H1 (cell line): ENCODE measurements around the gene DHDH. TPM values are rescaled to one million over a fixed set of nuclear protein-coding genes. Genes with fewer than 3 reads are reported as not detected.
A peak's percentile ranks its signal among the peaks of the same experiment; 100 is the strongest.

Source experiments
- CTCF ChIA-PET: fragments of 300-600 bp; sonication (Branson Sonifier 250); formaldehyde crosslinking; loops from one replicate; lab custom pipeline; 2021; ENCODE audit not compliant: partially characterized antibody; lab: Charles Lee
- POLR2A ChIA-PET: fragments of 300-600 bp; sonication (Branson Sonifier 250); formaldehyde crosslinking; loops from one replicate; lab custom pipeline; 2021; ENCODE audit warnings: inconsistent platforms; ENCODE audit not compliant: partially characterized antibody; lab: Charles Lee
- DNase-seq, 2 experiments: peaks; one replicate each; pipeline versions ENCODE4 v3.0.0 to v3.0.0-alpha.2; 2010 to 2022; ENCODE audit warnings: low spot score in 2 of 2, low read depth in 1 of 2, mixed read lengths in 1 of 2
- FAIRE-seq: peaks from 2 replicates; lab custom pipeline; 2011; peaks lifted over from hg19 to GRCh38; lab: Jason Lieb, UNC
- H2AFZ ChIP-seq: 2 replicates; pipeline ENCODE4 v1.8.1; 2012; ENCODE audit warnings: low read length, inconsistent platforms
- H2AK5ac ChIP-seq: 2 replicates; pipeline ENCODE4 v1.6.1; 2013; ENCODE audit warnings: low read depth, low read length
- H2BK120ac ChIP-seq: replicated peaks from 2 replicates; pipeline ENCODE3; 2013; ENCODE audit warnings: low read depth, low read length, inconsistent platforms
- H2BK12ac ChIP-seq: 2 replicates; pipeline ENCODE4 v1.6.1; 2013; ENCODE audit warnings: low read depth, low read length
- H2BK15ac ChIP-seq: 2 replicates; pipeline ENCODE4 v1.6.1; 2013; ENCODE audit warnings: low read length
- H2BK20ac ChIP-seq: 2 replicates; pipeline ENCODE4 v1.6.1; 2013; ENCODE audit warnings: low read length
- H2BK5ac ChIP-seq: 2 replicates; pipeline ENCODE4 v1.6.1; 2013; ENCODE audit warnings: low read depth, low read length
- H3K14ac ChIP-seq: 2 replicates; pipeline ENCODE4 v1.6.1; 2013; ENCODE audit warnings: inconsistent platforms; ENCODE audit not compliant: insufficient read length
- H3K18ac ChIP-seq: 2 replicates; pipeline ENCODE4 v1.6.1; 2013; ENCODE audit warnings: low read length; ENCODE audit errors: extremely low read depth
- H3K23ac ChIP-seq: 2 replicates; pipeline ENCODE4 v1.6.1; 2013; ENCODE audit warnings: inconsistent platforms; ENCODE audit not compliant: insufficient read length
- H3K23me2 ChIP-seq: 2 replicates; pipeline ENCODE4 v1.6.1; 2013; ENCODE audit warnings: low read depth, low read length
- H3K27ac ChIP-seq: 2 replicates; pipeline ENCODE4 v1.6.1; 2011; ENCODE audit warnings: low read depth, low read length, inconsistent platforms
- H3K27me3 ChIP-seq, 4 experiments: replicated peaks in 1 of 4; 1 replicate in 1 of 4; 2 replicates in 3 of 4; pipeline versions ENCODE4 v1.6.1 to v1.8.1; 2011 to 2013; ENCODE audit warnings: low read length in 3 of 4, mild to moderate bottlenecking in 3 of 4, inconsistent platforms in 2 of 4, mixed read lengths in 2 of 4, moderate library complexity in 1 of 4; ENCODE audit not compliant: control insufficient read depth in 3 of 4, insufficient read depth in 3 of 4; ENCODE audit errors: extremely low read depth in 1 of 4
- H3K36me3 ChIP-seq, 4 experiments: 2 replicates each; pipeline versions ENCODE4 v1.6.1 to v1.8.1; 2011 to 2013; ENCODE audit warnings: mild to moderate bottlenecking in 4 of 4, low read length in 3 of 4, moderate library complexity in 2 of 4, control low read depth in 1 of 4, inconsistent platforms in 1 of 4; ENCODE audit not compliant: insufficient read depth in 4 of 4, control insufficient read depth in 2 of 4
- H3K4ac ChIP-seq: replicated peaks from 2 replicates; pipeline ENCODE3; 2013; ENCODE audit warnings: low read length, low read depth, mixed read lengths, inconsistent platforms; ENCODE audit not compliant: insufficient read length
- H3K4me1 ChIP-seq, 4 experiments: replicated peaks in 1 of 4; 1 replicate in 1 of 4; 2 replicates in 3 of 4; pipeline versions ENCODE4 v1.6.1 to v1.8.1; 2011 to 2013; ENCODE audit warnings: low read length in 3 of 4, inconsistent platforms in 2 of 4, mixed read lengths in 1 of 4; ENCODE audit not compliant: insufficient read depth in 4 of 4, control insufficient read depth in 3 of 4
- H3K4me2 ChIP-seq, 2 experiments: 2 replicates each; pipeline versions ENCODE4 v1.6.1 to v1.8.1; 2011 to 2013; ENCODE audit warnings: low read depth in 2 of 2, low read length in 2 of 2, control low read depth in 1 of 2, inconsistent platforms in 1 of 2, mild to moderate bottlenecking in 1 of 2; ENCODE audit not compliant: insufficient read depth in 1 of 2
- H3K4me3 ChIP-seq, 4 experiments: fragments of 200-600, 300-600 bp in 1 of 4; sonication (generic), shearing (Covaris generic), sonication (Bioruptor Twin) in 1 of 4; 2 replicates each; pipeline versions ENCODE4 v1.5.1 to v1.8.1; 2011 to 2016; ENCODE audit warnings: low read length in 4 of 4, low read depth in 3 of 4, control low read depth in 2 of 4, inconsistent platforms in 2 of 4, mild to moderate bottlenecking in 2 of 4, mixed read lengths in 1 of 4, moderate library complexity in 1 of 4; ENCODE audit not compliant: insufficient read depth in 2 of 4; ENCODE audit errors: extremely low read depth in 1 of 4
- H3K56ac ChIP-seq: replicated peaks from 2 replicates; pipeline ENCODE3; 2013; ENCODE audit warnings: low read depth, mild to moderate bottlenecking, mixed read lengths, low read length, inconsistent platforms; ENCODE audit not compliant: insufficient read length
- H3K79me1 ChIP-seq: 2 replicates; pipeline ENCODE4 v1.6.1; 2013; ENCODE audit warnings: low read depth, low read length, control low read depth
- H3K79me2 ChIP-seq, 2 experiments: 2 replicates each; pipeline versions ENCODE4 v1.6.1 to v1.8.1; 2012 to 2013; ENCODE audit warnings: low read length in 2 of 2, mild to moderate bottlenecking in 2 of 2, inconsistent platforms in 1 of 2; ENCODE audit not compliant: insufficient read depth in 2 of 2, control insufficient read depth in 1 of 2
- H3K9ac ChIP-seq, 4 experiments: replicated peaks in 1 of 4; 1 replicate in 1 of 4; 2 replicates in 3 of 4; pipeline versions ENCODE4 v1.6.1 to v1.8.1; 2011 to 2013; ENCODE audit warnings: low read depth in 3 of 4, low read length in 3 of 4, control low read depth in 2 of 4, mild to moderate bottlenecking in 2 of 4, moderate library complexity in 2 of 4, inconsistent platforms in 1 of 4; ENCODE audit errors: extremely low read depth in 1 of 4
- H3K9me3 ChIP-seq, 2 experiments: 2 replicates each; pipeline versions ENCODE4 v1.6.1 to v1.8.1; 2012 to 2013; ENCODE audit warnings: mild to moderate bottlenecking in 2 of 2, moderate library complexity in 2 of 2, control low read depth in 1 of 2, inconsistent platforms in 1 of 2, low read depth in 1 of 2, low read length in 1 of 2, mixed read lengths in 1 of 2; ENCODE audit not compliant: insufficient read depth in 2 of 2
- H4K20me1 ChIP-seq, 2 experiments: replicated peaks in 1 of 2; 2 replicates each; pipeline versions ENCODE3 to v1.8.1; 2011 to 2013; ENCODE audit warnings: inconsistent platforms in 2 of 2, low read length in 2 of 2, mild to moderate bottlenecking in 1 of 2; ENCODE audit not compliant: insufficient read depth in 2 of 2, control insufficient read depth in 1 of 2
- H4K5ac ChIP-seq: 2 replicates; pipeline ENCODE4 v1.6.1; 2013; ENCODE audit warnings: low read length, low read depth, mixed read lengths, inconsistent platforms; ENCODE audit not compliant: insufficient read length
- H4K8ac ChIP-seq: 2 replicates; pipeline ENCODE4 v1.8.0; 2013; ENCODE audit warnings: mild to moderate bottlenecking, moderate library complexity, low read length, inconsistent platforms; ENCODE audit not compliant: insufficient read depth; ENCODE audit errors: extremely low read depth
- H4K91ac ChIP-seq: replicated peaks from 2 replicates; pipeline ENCODE3; 2013; ENCODE audit warnings: low read length, mixed read lengths, inconsistent platforms; ENCODE audit not compliant: insufficient read length
- CBX8 ChIP-seq: fragments of 300-800, 300-1000 bp; sonication (generic); IDR thresholded peaks from 2 replicates; pipeline ENCODE4 v1.7.1; 2016; ENCODE audit warnings: low read depth, low read length, borderline replicate concordance
- RAD21 ChIP-seq, 2 experiments: IDR thresholded peaks in 1 of 2; conservative IDR thresholded peaks in 1 of 2; 2 replicates each; pipeline ENCODE4 v1.6.1; 2011; ENCODE audit warnings: low read depth in 2 of 2, low read length in 2 of 2, improper control_type of control experiment in 1 of 2, inconsistent platforms in 1 of 2, mild to moderate bottlenecking in 1 of 2, moderate library complexity in 1 of 2
- WGBS, 2 experiments: shearing (Covaris generic) in 1 of 2; methylation state at CpG; one replicate each; pipeline versions ENCODE4 v1.1.6 to v1.1.7; 2013 to 2015; ENCODE audit warnings: low lambda C conversion rate in 2 of 2, mixed read lengths in 2 of 2, inconsistent platforms in 1 of 2, low coverage in 1 of 2, missing lambda C conversion rate in 1 of 2; ENCODE audit not compliant: insufficient replicate concordance in 2 of 2, insufficient coverage in 1 of 2, insufficient read length in 1 of 2; ENCODE audit errors: extremely low coverage in 1 of 2, missing lambda C conversion rate in 1 of 2; 5-methylcytosine and 5-hydroxymethylcytosine counted together
- polyA plus RNA-seq, 7 experiments: library from polyadenylated mRNA; depleted of rRNA in 3 of 7; stranded (reverse) in 5 of 7; unstranded in 2 of 7; fragments of >200 nt in 5 of 7; fragments of 200-250 nt in 2 of 7; gene quantifications; 1 replicate in 5 of 7; 2 replicates in 1 of 7; 4 replicates in 1 of 7; pipeline versions ENCODE4 v1.2.1 to v1.2.3, GENCODE V29; 2011 to 2013; ENCODE audit warnings: missing spikeins in 2 of 7, mixed read lengths in 2 of 7
- total RNA-seq: library from RNA; stranded (reverse); fragmentation: NEBNext Ultra II Directional; extraction: Animal tissue kit (Norgen Biotek cat#: 25700); gene quantifications from 2 replicates; pipeline ENCODE4 v1.2.1, GENCODE V29; 2021

Gene DHDH
- total and polyA plus RNA-seq, 2 of the 8 experiments (the other 6 are each of a cell fraction or from before 2014, with no cell fraction given): 2.2 to 2.8 TPM

DNA sequence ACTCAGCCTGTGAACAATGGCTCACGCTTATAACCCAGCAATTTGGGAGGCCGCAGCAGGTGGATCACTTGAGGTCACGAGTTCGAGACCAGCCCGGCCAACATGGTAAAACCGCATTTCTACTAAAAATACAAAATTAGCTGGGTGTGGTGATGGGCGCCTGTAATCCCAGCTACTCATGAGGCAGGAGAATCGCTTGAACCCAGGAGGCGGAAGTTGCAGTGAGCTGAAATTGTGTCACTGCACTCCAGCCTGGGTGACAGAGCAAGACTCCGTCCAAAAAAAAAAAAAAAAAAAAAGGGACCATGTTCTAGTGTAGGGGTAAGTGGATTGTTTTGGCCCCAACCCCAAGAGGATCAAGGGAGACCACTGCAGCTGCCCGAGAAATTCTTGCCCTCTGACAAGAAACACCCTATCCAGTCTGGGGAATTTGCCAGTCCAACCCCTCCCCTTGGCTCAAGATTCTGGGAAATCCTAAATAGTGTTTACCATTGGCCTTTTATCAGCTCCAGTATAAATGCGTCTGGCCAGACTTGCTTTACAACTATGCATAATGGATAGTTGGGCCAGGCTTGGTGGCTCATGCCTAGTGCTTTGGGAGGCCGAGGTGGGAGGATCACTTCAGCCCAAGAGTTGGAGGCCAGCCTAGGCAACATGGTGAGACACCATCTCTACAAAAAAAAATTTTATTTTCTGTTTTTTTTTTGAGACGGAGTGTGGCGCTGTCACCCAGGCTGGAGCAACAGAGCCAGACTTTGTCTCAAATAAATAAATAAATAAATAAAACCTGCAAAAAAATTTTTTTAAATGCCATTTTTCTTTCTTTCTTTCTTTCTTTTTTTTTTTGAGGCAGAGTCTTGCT is 5.1 kb upstream of the DHDH start:
- Histone ChIP-seq H2AFZ (no peak overlapping the region), H2BK5ac (no peak overlapping the region), H3K9ac (no peak overlapping the region), H4K8ac (no peak overlapping the region), H3K23me2 (no peaks in the 10 kb centered on the region; the same call in none of the 2 replicates), H3K4me3 (no peak overlapping the region), H2BK120ac (no peak overlapping the region), H3K14ac (no peak overlapping the region), H3K56ac (no peak overlapping the region), H4K5ac (no peak overlapping the region), H2BK20ac (no peak overlapping the region), H3K9me3 (no peaks in the 10 kb centered on the region), H3K23ac (no peak overlapping the region)
- 0 out of 4 replicates have a peak, but pooled peaks of 1 of the 2 experiments have one; percentile 5 for TF ChIP-seq RAD21 (IDR thresholded peaks at IDR 0.05 in 1 of 2, conservative IDR thresholded peaks at IDR 0.05 in 1 of 2; ENCODE audit: low read depth in 2 of 2, low read length in 2 of 2)
- no peak for TF ChIP-seq CBX8
- TF ChIP-seq, all 59 proteins: peak for 1
- ChIA-PET POLR2A (interaction anchor here (0.7 to 6.7 kb wide), 5 partner anchors 12 to 560 kb away, joined by 3 to 29 read pairs (median 4); partner anchors contain the start of gene FTL), CTCF (interaction anchor here (0.7 to 2.2 kb wide), 3 partner anchors 42 to 117 kb away, joined by 3 to 6 read pairs (median 3); no protein-coding TSS in a partner anchor)
- Histone ChIP-seq H4K20me1 (no peaks in the 10 kb centered on the region), H3K4me1 (peaks cover 0 to 6% (median 5%) of the 10 kb centered on the region in 4 experiments; a peak in 5 of 7 replicates), H3K27ac (no peak overlapping the region), H3K4me2 (no peak overlapping the region), H3K79me1 (no peaks in the 10 kb centered on the region), H2BK15ac (no peak overlapping the region), H4K91ac (no peak overlapping the region), H3K4ac (no peak overlapping the region), H3K27me3 (peaks cover 0 to 9% (median 8%) of the 10 kb centered on the region in 4 experiments; a peak in 5 of 7 replicates), H3K79me2 (no peaks in the 10 kb centered on the region), H2AK5ac (no peak overlapping the region), H3K36me3 (no peaks in the 10 kb centered on the region), H3K18ac (no peak overlapping the region), H2BK12ac (no peak overlapping the region)
- WGBS, 2 experiments: 87% methylated on average over 14 of the region's 15 CpGs; no CpG with 5 or more reads in 1 of the 2 experiments
- DNase-seq (no peak), FAIRE-seq (no peak)
